DND-41 (cell line): ENCODE data around the gene LAMC1.

Experiments
- ATAC-seq: fragments of 200-7000 bp; cut with Tn5 transposase; 3 replicates; pipeline ENCODE4 v1.9.1; 2021; ENCODE audit warnings: low read depth; ENCODE audit not compliant: insufficient read depth
- DNase-seq: peaks from one replicate; pipeline ENCODE4 v3.0.0-alpha.2; 2020
- H2AFZ ChIP-seq: 2 replicates; pipeline ENCODE4 v1.6.0; 2012; ENCODE audit warnings: low read depth, low read length
- H3K27ac ChIP-seq: 2 replicates; pipeline ENCODE4 v1.5.1; 2012; ENCODE audit warnings: low read length, inconsistent platforms
- H3K27me3 ChIP-seq: fragments of 200-600 bp; sonication (generic); 2 replicates; pipeline ENCODE4 v1.6.0; 2012; ENCODE audit warnings: low read length, mild to moderate bottlenecking, inconsistent platforms; ENCODE audit not compliant: insufficient read depth, poor library complexity
- H3K36me3 ChIP-seq: 2 replicates; pipeline ENCODE4 v1.5.1; 2012; ENCODE audit warnings: low read length, inconsistent platforms; ENCODE audit not compliant: insufficient read depth
- H3K4me1 ChIP-seq: 2 replicates; pipeline ENCODE4 v1.5.1; 2012; ENCODE audit warnings: mild to moderate bottlenecking, low read length; ENCODE audit not compliant: insufficient read depth
- H3K4me2 ChIP-seq: 2 replicates; pipeline ENCODE4 v1.6.0; 2012; ENCODE audit warnings: mild to moderate bottlenecking, moderate library complexity, low read length, inconsistent platforms; ENCODE audit not compliant: insufficient read depth
- H3K4me3 ChIP-seq, 2 experiments: fragments of 200-600 bp in 1 of 2; shearing (Covaris generic) in 1 of 2; 2 replicates each; pipeline ENCODE4 v1.5.1; 2012 to 2016; ENCODE audit warnings: inconsistent platforms in 2 of 2, low read length in 2 of 2, mild to moderate bottlenecking in 2 of 2, low read depth in 1 of 2, moderate library complexity in 1 of 2
- H3K79me2 ChIP-seq: 2 replicates; pipeline ENCODE4 v1.6.0; 2012; ENCODE audit warnings: low read length, inconsistent platforms; ENCODE audit not compliant: insufficient read depth
- H3K9ac ChIP-seq: 2 replicates; pipeline ENCODE4 v1.6.0; 2012; ENCODE audit warnings: low read depth, mild to moderate bottlenecking, inconsistent platforms, low read length, moderate library complexity
- H3K9me3 ChIP-seq: 2 replicates; pipeline ENCODE4 v1.5.1; 2012; ENCODE audit warnings: low read length, moderate library complexity, mild to moderate bottlenecking, inconsistent platforms; ENCODE audit not compliant: insufficient read depth, severe bottlenecking
- H4K20me1 ChIP-seq: 2 replicates; pipeline ENCODE4 v1.6.0; 2012; ENCODE audit warnings: low read length; ENCODE audit not compliant: insufficient read depth
- CTCF ChIP-seq: IDR thresholded peaks from 2 replicates; pipeline ENCODE4 v1.5.1; 2012; ENCODE audit warnings: borderline replicate concordance, low read length, moderate library complexity, mild to moderate bottlenecking; ENCODE audit not compliant: poor library complexity, severe bottlenecking; ENCODE audit errors: extremely low read depth
- EZH2 ChIP-seq: IDR thresholded peaks from 3 replicates; pipeline ENCODE4 v1.6.1; 2012; ENCODE audit warnings: borderline replicate concordance, low read depth, mild to moderate bottlenecking, moderate library complexity, low read length, inconsistent platforms; ENCODE audit not compliant: severe bottlenecking

The LAMC1 gene

GRCh38 chr1:182990413-182991144 lies 32.6 kb upstream of the LAMC1 start:
- Histone ChIP-seq H3K36me3 (no peaks in the 10 kb centered on the region), H2AFZ (no peak overlapping the region), H4K20me1 (no peaks in the 10 kb centered on the region), H3K79me2 (no peaks in the 10 kb centered on the region), H3K9ac (no peak overlapping the region), H3K27ac (no peak overlapping the region), H3K4me3 (no peak overlapping the region), H3K4me2 (no peak overlapping the region), H3K9me3 (no peaks in the 10 kb centered on the region), H3K27me3 (peaks cover 12% of the 10 kb centered on the region), H3K4me1 (no peaks in the 10 kb centered on the region)
- ATAC-seq, result no peak
- DNase-seq, result no peak
- TF ChIP-seq EZH2 (no peak), CTCF (no peak)

GRCh38 chr1:182993746-182994145 lies 29.5 kb upstream of the LAMC1 start:
- ATAC-seq (no peak), DNase-seq (no peak)
- H3K4me2 ChIP-seq, result no peak overlapping the region
- H3K27ac ChIP-seq, result no peak overlapping the region
- no peaks in the 10 kb centered on the region for H3K4me1 ChIP-seq
- no peak overlapping the region for H2AFZ ChIP-seq
- no peaks in the 10 kb centered on the region for H3K79me2 ChIP-seq
- TF ChIP-seq EZH2 (no peak), CTCF (no peak)
- H3K9me3 ChIP-seq, result no peaks in the 10 kb centered on the region
- no peaks in the 10 kb centered on the region for H3K36me3 ChIP-seq
- no peak overlapping the region for H3K4me3 ChIP-seq
- no peak overlapping the region for H3K9ac ChIP-seq
- H4K20me1 ChIP-seq, result no peaks in the 10 kb centered on the region
- H3K27me3 ChIP-seq, result peaks cover 16% of the 10 kb centered on the region

- no peaks in the 10 kb centered on the region for H3K4me1 ChIP-seq
- H3K36me3 ChIP-seq, result no peaks in the 10 kb centered on the region
- no peak for TF ChIP-seq EZH2
- TF ChIP-seq CTCF, result no peak
- H3K27ac ChIP-seq, result no peak overlapping the region
- H3K4me2 ChIP-seq, result no peak overlapping the region
- ATAC-seq, result no peak
- no peaks in the 10 kb centered on the region for H3K9me3 ChIP-seq
- H3K27me3 ChIP-seq, result peaks cover 20% of the 10 kb centered on the region
- no peak overlapping the region for H3K4me3 ChIP-seq
- H3K79me2 ChIP-seq, result no peaks in the 10 kb centered on the region
- no peak overlapping the region for H3K9ac ChIP-seq
- H2AFZ ChIP-seq, result no peak overlapping the region
- H4K20me1 ChIP-seq, result no peaks in the 10 kb centered on the region
- no peak for DNase-seq
Measured at GRCh38 chr1:182995894-182996293, 27.3 kb upstream of the LAMC1 start.
